NCI-H2029 treated with DMSO at 0.1 percent for 48 hours (cell line): Measurements from ENCODE around the gene ARHGAP24.

Experiments
- DNase-seq: peaks from one replicate; lab custom pipeline; 2025; lab: John Stamatoyannopoulos, UW

ARHGAP24 gene

DNA sequence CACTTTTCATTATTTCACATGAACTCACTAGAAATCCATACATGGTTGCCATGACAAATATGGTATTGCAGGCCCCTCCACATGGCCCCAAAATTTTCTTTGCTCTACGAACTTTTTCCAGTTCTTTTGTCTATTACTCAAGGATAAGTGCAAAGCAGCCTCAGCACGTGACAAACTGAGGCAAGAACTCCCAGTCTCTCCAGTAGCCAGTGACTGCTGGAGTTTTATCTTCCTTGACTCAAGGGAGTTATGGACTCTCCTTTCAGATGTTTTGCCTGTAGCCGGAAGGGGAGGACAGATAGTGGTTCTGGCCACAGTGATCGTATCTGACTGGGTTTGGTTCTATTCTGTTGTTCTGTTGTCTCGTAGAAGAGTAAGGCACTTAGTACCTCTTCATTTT, 105.5 kb downstream of the ARHGAP24 start:
- DNase-seq, result no peak

DNA sequence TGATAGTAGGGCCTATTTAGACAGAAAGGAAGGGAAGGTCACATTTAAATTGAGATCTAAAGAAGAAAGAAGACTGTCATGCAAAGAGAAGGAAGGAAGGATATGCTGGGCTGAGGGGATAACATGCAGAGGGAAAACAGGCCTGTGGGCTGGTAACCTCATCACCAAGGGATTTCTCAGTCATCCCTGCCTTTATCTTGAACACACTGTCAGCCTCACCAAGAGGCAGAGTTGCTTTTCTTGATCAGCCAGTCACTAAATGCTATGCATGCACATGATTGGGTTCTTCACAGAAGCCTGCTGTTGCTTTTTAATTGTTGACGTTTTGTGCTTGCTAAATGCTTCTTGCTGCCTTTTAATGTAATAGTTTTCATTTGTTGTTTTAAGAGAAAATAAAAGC, 113.0 kb downstream of the ARHGAP24 start:
- no peak for DNase-seq

DNA sequence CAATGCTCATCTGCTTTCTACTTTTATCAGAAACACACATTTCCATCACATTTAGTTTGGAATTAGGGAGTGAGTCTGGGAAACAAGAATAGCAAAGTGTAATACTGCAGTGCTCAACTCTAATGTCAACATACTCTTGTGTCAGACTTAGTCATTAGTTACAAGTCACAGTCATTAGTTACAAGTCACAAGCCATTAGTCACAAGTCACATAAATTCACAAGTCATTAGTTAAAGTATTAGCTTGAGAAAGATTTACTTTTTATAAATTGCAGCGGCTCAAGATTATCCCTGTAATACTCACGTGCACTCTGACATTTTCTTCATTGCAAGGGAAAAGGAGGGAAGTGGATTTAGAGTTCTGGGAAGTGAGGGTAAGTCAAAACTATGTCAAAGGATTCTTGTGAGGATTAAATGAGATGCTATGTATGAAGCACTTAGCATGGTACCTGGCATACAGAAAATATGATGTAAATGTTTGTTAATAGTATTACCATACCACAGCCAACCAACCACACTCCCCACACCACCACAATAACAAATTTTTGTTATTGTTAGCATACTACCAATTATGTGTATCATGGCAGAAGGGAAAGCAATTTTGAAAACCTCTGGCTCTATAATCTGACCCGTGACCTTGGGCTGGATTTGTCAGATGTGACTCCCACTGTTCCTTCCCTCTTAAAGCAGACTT, 116.6 kb downstream of the ARHGAP24 start:
- no peak for DNase-seq

DNA sequence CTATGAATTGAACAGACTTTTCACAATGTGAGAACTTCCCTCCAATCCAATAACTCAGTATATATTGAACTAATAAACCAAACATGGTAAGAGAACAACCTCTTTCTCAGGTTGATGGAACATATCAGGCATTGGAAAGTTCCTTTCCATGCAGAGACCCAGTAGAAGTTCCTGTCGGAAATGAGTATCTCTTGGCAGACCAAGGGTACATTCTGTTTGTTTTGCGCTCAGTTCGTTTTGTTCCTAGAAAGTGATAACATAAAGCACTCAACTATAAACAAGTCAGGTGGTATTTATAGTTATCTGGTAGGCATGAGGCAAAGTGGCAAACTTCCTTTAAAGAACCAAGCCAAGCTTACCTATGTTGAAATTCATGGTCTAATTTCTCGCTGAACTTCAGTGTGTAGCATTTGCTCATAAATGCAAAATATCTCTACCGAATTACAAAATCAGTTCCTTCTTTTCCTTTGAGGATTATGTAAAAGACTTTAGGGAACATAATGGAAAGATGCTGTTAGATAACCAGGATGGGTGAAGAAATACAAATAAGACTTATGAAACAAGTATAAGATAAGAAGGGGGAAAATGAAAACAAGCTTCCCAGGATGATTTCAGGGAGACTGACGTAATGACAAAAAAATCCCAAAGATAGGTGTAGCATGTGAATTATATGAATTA, 120.3 kb downstream of the ARHGAP24 start:
- DNase-seq, result no peak

DNA sequence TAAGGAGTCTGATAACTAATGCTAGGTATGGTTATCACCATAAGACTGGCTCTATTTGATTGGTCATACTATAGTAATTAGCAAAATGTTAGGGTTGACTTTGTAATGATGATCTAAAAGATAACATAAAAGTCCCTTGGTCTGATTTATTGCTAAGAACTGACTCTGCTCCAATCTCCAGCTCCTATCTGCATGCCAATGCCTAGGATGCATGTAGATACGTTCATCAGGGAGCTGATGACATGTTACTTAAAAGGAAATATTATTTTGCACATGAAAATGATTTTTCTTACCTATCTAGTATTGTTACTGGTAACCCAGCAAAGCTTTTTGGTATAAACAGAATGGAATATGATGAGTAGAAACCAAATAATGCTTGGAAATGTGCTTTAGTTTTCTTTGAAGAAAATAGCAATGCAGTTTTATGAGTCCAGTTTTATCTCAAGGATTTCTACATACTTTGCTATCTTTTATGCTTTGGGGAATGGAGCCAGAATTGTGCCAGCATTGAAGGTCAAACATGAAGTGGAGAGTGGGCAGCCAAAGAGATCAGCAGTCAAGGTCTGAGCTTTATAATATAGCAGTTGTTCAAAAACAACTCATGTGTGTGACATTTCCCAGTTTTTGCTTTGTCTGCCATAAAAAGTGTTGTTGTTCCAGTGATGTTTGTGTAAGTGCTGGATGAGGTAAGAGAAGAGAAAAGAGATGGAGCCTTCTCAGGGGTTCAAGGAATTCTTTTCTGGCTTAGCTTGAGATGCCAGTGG, 121.0 kb downstream of the ARHGAP24 start:
- no peak for DNase-seq

DNA sequence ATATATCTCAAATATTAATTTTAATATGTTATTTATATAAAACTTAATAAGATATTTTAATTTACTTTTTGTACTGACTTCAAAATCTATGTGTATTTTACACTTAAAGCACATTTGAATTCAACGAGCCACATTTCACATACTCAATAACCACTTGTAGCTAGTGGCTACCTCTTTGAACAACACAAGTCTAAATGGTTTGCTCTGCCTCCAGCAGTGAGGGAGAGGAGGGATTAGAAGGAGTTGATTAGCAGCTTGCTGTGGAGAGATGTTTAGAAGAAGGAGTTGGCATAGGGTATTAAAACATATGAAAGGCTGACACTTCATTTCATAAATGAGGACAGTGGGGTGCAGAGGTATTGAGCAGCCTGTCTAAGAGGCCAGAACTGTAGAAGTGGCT, 124.0 kb downstream of the ARHGAP24 start:
- peak; percentile 45 for DNase-seq

DNA sequence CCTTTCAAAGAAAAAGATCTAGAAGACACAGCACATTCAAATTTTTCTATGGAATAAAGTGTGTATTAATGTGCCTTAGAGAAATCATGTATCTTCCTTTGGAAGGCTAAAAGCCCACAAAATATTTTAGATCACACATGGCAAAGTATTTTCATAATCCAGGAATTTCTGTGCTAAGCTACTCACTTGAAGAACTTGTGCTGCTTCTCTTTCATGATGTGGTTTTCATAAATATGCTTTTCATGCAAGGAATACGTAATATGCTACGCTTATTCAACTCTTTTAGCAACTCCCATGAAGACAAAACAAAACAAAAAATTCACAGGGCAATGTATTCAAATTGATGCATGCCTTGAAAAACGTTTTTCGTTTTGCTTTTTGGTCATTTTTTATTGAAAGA, 125.6 kb downstream of the ARHGAP24 start:
- no peak for DNase-seq

DNA sequence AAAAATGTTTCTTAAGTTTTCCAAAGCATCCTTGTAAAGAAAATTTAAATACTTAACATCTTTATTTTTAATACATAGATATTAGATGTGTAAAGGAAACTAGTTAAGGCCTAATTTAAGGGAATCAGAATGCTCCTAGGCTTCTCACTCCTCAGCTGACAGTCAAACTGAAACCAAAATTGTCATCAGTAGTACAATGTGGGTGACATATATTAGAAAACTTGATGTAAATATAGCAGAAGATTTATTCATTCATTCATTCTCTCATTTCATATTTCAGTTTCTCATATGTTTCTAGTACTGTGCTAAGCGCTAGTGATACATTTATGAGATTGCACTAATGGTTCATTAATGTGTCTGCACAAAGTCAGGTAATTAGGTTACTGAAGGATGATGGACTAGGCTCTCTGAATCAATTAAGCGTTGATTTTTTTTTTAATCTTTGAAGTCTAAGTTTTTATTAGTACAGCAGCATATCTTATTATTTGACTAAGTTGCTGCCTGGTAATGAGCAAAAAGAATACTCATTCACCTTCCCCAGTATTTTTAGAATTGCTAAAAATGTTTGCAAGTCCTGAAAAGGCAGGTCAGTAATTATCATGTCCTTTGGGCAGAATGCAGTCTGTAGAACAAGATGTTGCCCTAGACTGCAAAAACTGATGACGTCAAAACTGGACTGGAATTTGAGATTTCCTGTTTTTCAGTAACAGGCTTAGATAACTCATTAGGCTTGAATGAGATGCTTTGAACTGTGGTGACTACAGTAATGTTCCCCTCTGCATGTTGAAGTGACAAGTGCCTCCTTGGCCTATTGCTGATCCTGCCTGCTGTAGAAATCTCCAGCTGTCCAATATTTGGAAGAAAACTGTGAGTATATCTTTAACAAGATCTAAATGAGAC, 128.7 kb downstream of the ARHGAP24 start:
- peak; percentile 73 for DNase-seq

DNA sequence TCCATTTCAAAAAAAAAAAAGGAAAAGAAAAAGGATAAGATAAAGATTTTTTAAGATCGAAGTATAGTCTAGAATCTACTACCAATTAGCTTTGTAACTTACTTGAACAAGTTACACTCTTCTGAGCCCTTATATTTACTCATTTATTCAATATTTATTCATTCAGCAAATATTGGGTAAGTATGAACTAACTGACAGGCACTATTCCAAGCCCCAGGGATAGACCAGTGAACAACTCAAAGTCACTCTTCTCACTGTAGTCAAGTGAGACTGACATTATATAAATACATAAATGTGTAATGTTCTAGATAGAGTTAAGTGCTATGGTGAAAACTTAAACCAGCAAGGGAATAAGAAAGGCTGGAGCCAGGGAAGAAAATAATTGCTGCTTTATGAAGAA, 131.6 kb downstream of the ARHGAP24 start:
- DNase-seq, result no peak

DNA sequence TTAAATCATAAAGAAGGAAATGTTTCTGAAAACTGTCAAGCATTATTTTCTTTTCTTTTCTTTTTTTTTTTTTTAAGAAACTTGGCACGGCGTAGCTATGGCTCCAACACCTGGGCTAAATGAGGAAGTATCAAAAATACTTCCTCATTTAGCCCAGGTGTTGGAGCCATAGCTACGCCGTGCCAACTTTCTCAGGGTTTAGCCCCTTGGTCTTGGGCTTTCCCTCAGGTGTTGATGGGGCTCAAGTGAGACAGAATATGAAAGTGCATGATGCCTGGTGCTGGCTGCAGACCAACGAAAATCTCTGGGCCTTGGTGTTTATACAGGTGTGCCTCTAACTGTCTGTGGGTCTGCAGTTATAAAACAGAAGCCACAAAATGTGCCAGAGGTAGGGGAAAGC, 132.7 kb downstream of the ARHGAP24 start:
- DNase-seq, result peak; percentile 93

DNA sequence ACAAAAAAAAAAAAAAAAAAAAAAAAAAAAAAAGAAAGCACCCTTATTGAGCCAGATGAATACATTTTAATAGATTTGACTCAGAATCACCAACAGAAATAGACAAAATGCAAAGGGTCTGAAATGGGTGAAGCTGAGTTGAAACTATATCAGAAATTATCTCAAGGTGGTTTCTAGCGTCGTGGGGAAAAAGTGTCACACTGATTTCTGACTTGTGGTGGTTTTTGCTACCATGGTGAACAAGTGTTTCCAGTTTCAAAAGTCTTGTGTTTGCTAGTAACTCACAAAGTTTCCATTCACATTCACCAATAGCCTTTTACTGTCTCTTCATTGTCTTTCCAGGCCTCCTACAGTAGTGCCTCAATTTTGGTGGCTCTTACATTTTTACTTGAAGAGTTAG, 135.5 kb downstream of the ARHGAP24 start:
- no peak for DNase-seq

DNA sequence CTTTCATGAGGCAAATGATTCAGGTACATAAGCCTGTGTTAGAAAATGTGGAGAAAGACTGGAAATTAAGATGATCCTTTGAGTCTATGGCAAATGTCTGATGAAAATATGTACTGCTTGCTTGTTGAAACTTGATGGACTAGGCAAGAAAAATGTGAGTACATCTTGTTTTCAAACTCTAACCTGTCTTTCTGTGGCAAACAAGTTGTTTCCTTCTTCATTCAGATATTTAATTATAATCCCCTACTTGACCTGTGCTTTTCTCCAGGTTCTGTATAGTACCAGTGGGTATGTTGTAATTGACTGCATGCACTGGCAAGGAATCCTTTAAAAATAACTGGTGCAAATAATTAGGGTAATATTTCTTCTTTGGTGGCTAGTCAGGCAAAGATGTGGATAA, 136.7 kb downstream of the ARHGAP24 start:
- no peak for DNase-seq

DNA sequence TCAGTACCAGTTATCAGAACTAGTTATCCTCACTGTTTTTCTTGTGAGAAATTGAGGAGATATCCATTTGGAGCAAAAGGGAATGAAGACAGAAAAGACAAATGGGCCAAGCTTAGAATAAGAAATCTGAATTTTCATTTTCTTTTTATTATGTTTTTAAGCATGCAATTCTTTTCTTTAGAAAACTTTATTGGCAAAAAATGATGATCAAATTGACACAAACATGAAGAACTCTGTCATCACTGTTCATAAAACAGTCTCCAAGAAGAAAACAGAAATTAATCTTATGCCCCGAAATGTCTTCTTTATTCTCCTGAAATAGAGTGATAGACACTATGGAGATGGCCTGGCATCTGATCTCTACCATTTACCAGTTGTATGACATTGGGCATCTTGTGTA, 139.0 kb downstream of the ARHGAP24 start:
- DNase-seq, result no peak

DNA sequence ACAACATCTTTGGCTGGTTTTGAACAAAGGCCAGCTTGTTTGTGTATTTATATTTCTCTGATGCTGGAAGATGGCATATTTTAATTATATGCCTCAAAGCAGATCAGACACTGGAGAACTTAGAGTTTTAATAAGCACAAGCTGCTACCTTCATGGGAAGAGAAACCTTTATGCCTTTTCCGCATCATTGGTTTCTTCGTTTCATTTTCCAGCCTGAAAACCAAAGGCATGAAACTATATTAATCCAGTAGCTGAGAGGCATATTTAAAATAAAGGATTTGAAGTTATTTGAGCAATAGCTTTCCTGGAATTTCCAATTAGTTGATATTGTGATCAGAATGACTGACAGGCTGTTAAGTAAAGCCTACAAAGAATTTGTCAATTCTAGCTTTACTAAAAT, 141.0 kb downstream of the ARHGAP24 start:
- DNase-seq, result no peak

DNA sequence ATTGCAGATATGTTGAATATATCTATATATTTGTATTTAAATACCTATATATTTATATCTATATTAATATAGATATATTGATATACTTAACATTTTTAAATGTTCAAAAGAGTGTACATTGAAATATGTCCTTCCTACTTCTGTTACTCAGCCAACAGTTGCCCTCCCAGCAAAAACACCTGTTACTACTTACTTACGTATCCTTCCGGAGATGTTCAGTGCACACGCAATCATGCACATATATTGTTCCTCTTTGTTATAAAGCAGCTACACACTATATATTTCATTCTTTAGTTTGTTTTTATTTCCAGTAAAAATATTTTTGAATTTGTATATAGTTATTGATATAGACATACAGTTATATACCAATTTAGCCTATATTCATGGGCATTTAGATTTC, 142.3 kb downstream of the ARHGAP24 start:
- no peak for DNase-seq

DNA sequence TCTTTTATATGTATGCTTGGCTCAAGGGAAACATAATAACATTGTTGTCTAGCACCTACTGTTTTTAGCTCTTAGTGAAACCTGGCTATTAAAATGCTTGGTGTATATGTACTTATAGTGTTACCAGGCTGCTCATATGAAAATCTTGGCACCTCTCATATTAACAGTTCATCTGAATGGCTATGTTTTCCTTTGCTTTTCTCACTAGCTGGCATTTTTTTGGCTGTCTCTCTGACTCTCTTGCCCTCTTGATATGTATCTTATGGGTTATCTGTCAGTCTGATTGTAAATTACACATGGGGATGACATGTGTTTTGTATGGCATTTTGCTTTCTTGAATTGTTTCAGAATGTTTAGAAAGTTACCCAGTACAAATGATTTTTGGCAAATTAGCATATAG, 158.0 kb downstream of the ARHGAP24 start:
- DNase-seq, result peak; percentile 45

DNA sequence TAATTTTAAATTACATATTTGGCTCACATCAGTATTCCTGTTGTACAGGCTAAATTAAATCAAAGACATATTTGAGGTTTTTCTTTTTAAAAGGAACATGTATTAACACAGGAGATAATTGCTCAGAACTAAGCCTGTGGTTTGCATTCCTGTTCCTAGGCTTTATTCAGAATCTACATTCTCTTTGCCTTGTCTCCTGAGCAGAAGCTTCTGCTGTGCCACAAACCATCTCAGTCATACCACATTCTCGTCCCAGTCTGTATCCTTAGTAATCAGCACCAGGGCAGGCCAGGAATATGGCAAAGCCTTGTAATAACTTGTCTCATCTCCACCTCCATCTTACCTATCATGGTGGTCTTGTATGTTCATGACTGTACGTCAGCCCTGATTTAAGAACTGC, 162.8 kb downstream of the ARHGAP24 start:
- DNase-seq, result no peak

DNA sequence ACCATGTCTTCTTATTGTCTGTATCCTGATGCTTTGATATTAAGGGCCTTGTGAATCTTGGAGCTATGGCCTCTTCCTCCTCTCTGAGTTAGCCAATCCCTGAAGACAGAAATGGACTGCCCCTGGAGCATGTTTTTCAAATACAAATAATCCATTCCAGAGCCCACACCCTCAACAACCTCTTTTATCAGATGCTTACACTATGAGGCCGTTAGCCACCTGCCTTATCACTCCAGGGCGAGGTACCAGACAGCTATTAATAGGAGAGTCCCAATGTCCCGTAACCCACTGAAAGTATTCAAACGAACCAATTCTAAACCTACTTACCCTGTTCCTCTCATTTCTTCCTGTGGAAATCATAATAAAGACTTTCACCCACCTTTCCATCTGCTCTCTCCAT, 165.0 kb downstream of the ARHGAP24 start:
- no peak for DNase-seq

DNA sequence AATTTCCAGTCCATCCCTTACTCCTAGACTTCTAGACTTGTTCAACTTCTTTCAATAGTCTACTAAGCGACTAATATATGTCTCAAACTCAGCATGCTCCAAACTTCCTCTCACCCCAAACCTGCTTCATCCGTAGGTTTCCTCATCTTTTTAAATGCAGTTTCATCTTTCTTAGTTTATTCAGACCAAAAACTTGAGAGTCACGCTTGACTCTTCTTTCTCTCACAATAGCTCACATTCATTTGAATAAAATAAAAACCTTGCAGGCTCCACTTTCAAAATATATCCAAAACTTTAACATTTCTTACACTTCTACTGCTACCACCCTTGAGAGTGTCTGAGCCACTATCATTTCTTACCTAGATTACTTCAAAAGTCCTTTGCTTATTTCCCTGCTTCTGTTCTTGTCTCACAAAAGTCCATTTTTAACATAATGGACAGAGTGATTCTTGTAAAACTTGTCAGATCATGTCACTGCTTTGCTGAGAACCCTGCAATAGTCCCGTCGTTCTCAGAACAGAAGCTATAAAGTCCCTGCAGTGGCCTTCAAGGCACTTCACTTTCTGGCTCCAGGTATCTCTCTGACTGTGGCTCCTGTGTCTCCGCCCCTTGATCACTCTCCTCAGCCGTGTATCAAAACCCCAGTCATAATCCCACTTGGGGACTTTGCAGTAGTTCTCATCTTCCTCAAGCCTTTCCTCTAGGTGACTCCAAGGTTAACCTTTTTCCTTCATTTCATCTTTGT, 167.6 kb downstream of the ARHGAP24 start:
- no peak for DNase-seq

DNA sequence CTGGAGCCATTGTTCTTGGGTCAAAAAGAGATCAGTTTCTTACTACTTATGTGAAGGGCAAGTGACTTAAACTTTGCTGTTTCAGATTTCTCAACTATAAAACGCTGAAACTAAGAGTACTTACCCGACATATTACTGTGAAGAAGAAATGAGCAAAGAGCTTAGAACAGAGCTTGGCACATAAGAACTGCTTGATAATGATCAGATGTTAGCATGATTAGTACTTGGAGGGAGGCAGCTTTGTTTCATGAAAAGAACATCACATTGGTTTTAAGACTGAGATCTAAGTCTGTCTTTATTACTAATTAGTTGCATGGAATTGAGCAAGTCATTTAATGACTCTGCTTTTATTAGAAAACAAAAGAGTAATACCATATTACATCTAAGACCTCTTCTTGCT, 169.1 kb downstream of the ARHGAP24 start:
- no peak for DNase-seq

DNA sequence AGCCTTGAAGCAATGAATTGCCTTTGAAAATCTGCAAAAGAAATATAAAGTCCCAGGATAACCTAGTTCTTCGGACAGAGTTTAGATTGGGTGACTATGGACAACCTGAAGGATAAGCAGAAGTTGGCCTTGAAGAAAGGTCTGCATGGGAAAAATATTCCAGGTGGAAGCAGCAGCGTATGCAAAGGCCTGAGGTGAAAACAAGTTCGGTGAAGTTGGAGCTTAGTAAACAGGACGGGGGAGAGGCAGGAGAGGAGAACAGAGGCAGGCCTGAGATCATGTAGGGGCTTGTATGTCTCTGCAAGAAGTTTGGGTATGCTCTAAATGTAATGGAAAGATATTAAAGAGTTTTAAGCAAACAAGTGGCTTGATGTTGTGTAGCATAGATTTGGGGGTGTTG, 176.0 kb downstream of the ARHGAP24 start:
- DNase-seq, result no peak
